OCI-LY3 (cell line): ENCODE data around the gene PXDC1.

ENCODE experiments used
- H2AFZ ChIP-seq: fragments of 200-600, 300-600 bp; shearing (Covaris generic); 2 replicates; pipeline ENCODE4 v1.6.0; 2014; ENCODE audit warnings: antibody characterized with exemption, low read depth, low read length
- H3K27ac ChIP-seq: fragments of 200-600, 300-600 bp; sonication (generic); 2 replicates; pipeline ENCODE4 v1.5.1; 2014; ENCODE audit warnings: mild to moderate bottlenecking, low read length, moderate library complexity, mixed read lengths
- H3K27me3 ChIP-seq: fragments of 200-600, 300-600 bp; sonication (generic); 2 replicates; pipeline ENCODE4 v1.6.1; 2014; ENCODE audit warnings: low read depth, low read length, mixed read lengths
- H3K36me3 ChIP-seq: fragments of 200-600, 300-600 bp; sonication (generic); replicated peaks from 2 replicates; pipeline ENCODE3; 2014; ENCODE audit warnings: low read depth, low read length, mixed read lengths
- H3K4me1 ChIP-seq: fragments of 300-600, 200-600 bp; sonication (generic); 2 replicates; pipeline ENCODE4 v1.6.1; 2014; ENCODE audit warnings: low read length, mixed read lengths
- H3K4me2 ChIP-seq: fragments of 200-600, 300-600 bp; sonication (generic); 2 replicates; pipeline ENCODE4 v1.6.1; 2014; ENCODE audit warnings: low read length, mixed read lengths
- H3K4me3 ChIP-seq: fragments of 300-600, 200-600 bp; sonication (generic); 2 replicates; pipeline ENCODE4 v1.5.1; 2014; ENCODE audit warnings: antibody characterized with exemption, mild to moderate bottlenecking, low read length, moderate library complexity
- H3K79me2 ChIP-seq: fragments of 300-600, 200-600 bp; shearing (Covaris generic); 2 replicates; pipeline ENCODE4 v1.6.1; 2014; ENCODE audit warnings: mild to moderate bottlenecking, low read length, mixed read lengths
- H3K9ac ChIP-seq: fragments of 300-600, 200-600 bp; shearing (Covaris generic); 2 replicates; pipeline ENCODE4 v1.6.0; 2014; ENCODE audit warnings: mild to moderate bottlenecking, low read length, moderate library complexity
- H3K9me3 ChIP-seq: fragments of 200-600, 300-600 bp; shearing (Covaris generic); 2 replicates; pipeline ENCODE4 v1.6.1; 2014; ENCODE audit warnings: low read length, mixed read lengths; ENCODE audit not compliant: insufficient read depth
- H4K20me1 ChIP-seq: fragments of 200-600, 300-600 bp; sonication (generic); 2 replicates; pipeline ENCODE4 v1.6.1; 2016; ENCODE audit warnings: low read length, mixed read lengths; ENCODE audit not compliant: insufficient read depth
- CTCF ChIP-seq: fragments of 200-600, 300-600 bp; sonication (generic); IDR thresholded peaks from 2 replicates; pipeline ENCODE4 v1.5.1; 2014; ENCODE audit warnings: antibody characterized with exemption, low read length, low read depth
- EZH2phosphoT487 ChIP-seq: fragments of 200-600 bp; shearing (Covaris generic); IDR thresholded peaks from 2 replicates; pipeline ENCODE4 v1.6.1; 2018; ENCODE audit warnings: antibody characterized with exemption, mixed run types, low read depth

PXDC1 gene

GRCh38 chr6:3696525-3697088 is 54.9 kb downstream of the PXDC1 start:
- Histone ChIP-seq H3K4me3 (no peak overlapping the region), H3K4me1 (no peaks in the 10 kb centered on the region), H3K79me2 (no peaks in the 10 kb centered on the region), H3K27ac (no peak overlapping the region), H4K20me1 (no peaks in the 10 kb centered on the region), H3K36me3 (no peaks in the 10 kb centered on the region), H2AFZ (no peak overlapping the region), H3K4me2 (no peak overlapping the region), H3K9me3 (no peaks in the 10 kb centered on the region), H3K27me3 (0 out of 2 replicates have a peak, but pooled peaks cover 5% of the 10 kb centered on the region), H3K9ac (no peak overlapping the region)
- TF ChIP-seq EZH2phosphoT487 (no peak), CTCF (no peak)

DNA sequence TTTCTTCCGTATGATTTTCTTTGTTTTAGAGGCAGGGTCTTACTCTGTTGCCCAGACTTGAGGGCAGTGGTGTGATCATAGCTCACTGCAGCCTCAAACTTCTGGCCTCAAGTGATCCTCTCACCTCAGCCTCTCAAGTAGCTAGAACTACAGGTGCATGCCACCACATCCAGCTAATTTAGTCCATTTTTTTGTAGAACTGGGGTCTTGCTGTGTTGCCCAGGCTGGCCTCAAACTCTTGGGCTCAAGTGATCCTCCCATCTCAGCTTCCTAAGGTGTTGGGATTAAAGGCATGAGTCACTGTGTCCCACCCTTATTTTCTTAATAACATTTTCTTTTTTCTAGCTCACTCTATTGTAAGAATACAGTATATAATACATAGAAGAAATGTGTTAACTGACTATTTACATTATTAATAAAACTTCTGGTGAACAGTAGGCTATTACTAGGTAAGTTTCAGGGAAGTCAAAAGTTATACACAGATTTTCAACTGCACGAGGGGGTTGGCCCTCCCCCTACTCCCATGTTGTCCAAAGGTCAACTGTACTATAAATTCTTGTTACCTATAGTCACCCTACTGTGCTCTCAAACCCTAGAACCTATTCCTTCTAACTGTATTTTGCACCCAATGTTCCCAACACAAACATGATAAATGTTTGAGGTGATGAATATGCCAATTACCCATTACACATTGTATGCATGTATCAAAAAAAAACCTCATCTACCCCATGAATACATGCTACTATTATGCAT is 56.3 kb downstream of the PXDC1 start:
- Histone ChIP-seq H3K36me3 (no peaks in the 10 kb centered on the region), H3K4me1 (no peaks in the 10 kb centered on the region), H3K4me3 (no peak overlapping the region), H4K20me1 (no peaks in the 10 kb centered on the region), H3K4me2 (no peak overlapping the region), H2AFZ (no peak overlapping the region), H3K27ac (no peak overlapping the region), H3K79me2 (no peaks in the 10 kb centered on the region), H3K27me3 (peaks cover 7% of the 10 kb centered on the region; the same call in 1 of the 2 replicates), H3K9me3 (no peaks in the 10 kb centered on the region), H3K9ac (no peak overlapping the region)
- no peak for TF ChIP-seq CTCF
- no peak for TF ChIP-seq EZH2phosphoT487

- H3K27ac ChIP-seq = no peak overlapping the region
- H3K9me3 ChIP-seq = no peaks in the 10 kb centered on the region
- H3K79me2 ChIP-seq = no peaks in the 10 kb centered on the region
- H3K4me2 ChIP-seq = no peak overlapping the region
- no peak overlapping the region for H3K4me3 ChIP-seq
- TF ChIP-seq CTCF (no peak), EZH2phosphoT487 (no peak)
- no peaks in the 10 kb centered on the region for H4K20me1 ChIP-seq
- no peak overlapping the region for H2AFZ ChIP-seq
- H3K36me3 ChIP-seq = no peaks in the 10 kb centered on the region
- peaks cover 10% of the 10 kb centered on the region; the same call in 1 of the 2 replicates for H3K27me3 ChIP-seq
- no peaks in the 10 kb centered on the region for H3K4me1 ChIP-seq
- H3K9ac ChIP-seq = no peak overlapping the region
These were observed 57.7 kb downstream of the PXDC1 start for GRCh38 chr6:3693831-3694230.

- no peak overlapping the region for H3K27ac ChIP-seq
- TF ChIP-seq CTCF (no peak), EZH2phosphoT487 (no peak)
- no peak overlapping the region for H3K9ac ChIP-seq
- no peak overlapping the region for H3K4me3 ChIP-seq
- H3K79me2 ChIP-seq = no peaks in the 10 kb centered on the region
- no peaks in the 10 kb centered on the region for H4K20me1 ChIP-seq
- no peak overlapping the region for H3K4me2 ChIP-seq
- H2AFZ ChIP-seq = no peak overlapping the region
- H3K9me3 ChIP-seq = no peaks in the 10 kb centered on the region
- H3K4me1 ChIP-seq = no peaks in the 10 kb centered on the region
- H3K36me3 ChIP-seq = no peaks in the 10 kb centered on the region
- peaks cover 9% of the 10 kb centered on the region; the same call in 1 of the 2 replicates for H3K27me3 ChIP-seq
These were observed 61.0 kb downstream of the PXDC1 start for GRCh38 chr6:3690506-3690905.
